HepG2 (cell line): ENCODE measurements around the gene SETD3.

Experiments
- MXI1 ChIP-seq: IDR thresholded peaks from 3 replicates; pipeline ENCODE4 v1.6.1; 2012; ENCODE audit warnings: low read depth, low read length, inconsistent platforms, borderline replicate concordance
- NFIC ChIP-seq: IDR thresholded peaks from 2 replicates; pipeline ENCODE4 v1.6.1; 2012; ENCODE audit warnings: mild to moderate bottlenecking, low read length, inconsistent platforms
- NFYB ChIP-seq: sonication (generic); formaldehyde crosslinking; IDR thresholded peaks from 2 replicates; pipeline ENCODE4 v1.4.0; 2020; ENCODE audit warnings: missing genetic modification reagents
- ZNF143 ChIP-seq: sonication (generic); formaldehyde crosslinking; IDR thresholded peaks from 2 replicates; pipeline ENCODE4 v1.4.0; 2020; ENCODE audit warnings: missing genetic modification reagents

DNA sequence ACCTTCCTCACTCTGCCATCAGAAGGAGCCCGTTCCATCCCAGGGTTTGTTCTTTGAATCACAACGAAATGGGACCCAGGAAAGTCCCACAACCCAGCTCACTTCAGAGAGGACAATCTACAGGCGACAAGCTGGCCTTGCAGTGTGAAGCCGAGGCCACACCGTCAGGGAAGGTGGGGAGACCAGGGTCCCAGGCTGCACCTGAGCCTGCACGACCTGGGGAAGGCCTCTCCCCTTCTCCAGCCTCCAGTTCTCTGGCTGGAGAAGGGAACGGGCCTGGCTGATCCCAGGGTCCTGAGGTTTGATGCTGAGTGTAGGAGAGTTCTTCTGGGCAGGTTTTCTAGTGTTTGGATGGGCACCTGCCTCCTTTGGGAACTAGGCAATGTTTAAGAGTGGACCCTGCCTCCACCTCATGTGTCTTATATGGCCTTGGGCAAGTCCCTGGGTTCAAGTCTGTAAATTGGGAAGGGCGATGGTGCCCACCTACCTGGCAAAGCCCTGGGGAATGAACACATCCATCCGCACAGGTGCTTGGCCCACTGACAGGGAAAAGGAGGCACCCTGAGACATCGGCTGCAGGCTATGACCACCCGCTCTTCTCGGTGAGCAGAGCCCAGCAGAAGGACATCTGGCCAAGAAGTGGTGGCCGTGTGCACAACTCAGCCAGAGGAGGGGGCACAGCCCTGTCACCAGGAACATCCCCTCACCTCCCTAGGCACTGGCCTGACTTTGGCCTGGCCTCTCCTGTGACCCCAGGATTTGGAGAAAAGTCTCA is 130.8 kb downstream of the SETD3 start:
- TF ChIP-seq ZNF143 (no peak), NFYB (CRISPR knock-in tag) (no peak), MXI1 (no peak), NFIC (no peak)
